Mesothelial cell of epicardium (in vitro differentiated cells): ENCODE measurements around the gene CCHCR1. TPM values are rescaled to one million over a fixed set of nuclear protein-coding genes. Genes with fewer than 3 reads are reported as not detected.

Experiments
- DNase-seq, 2 experiments: peaks; one replicate each; pipeline ENCODE4 v3.0.0; 2021; ENCODE audit warnings: low spot score in 2 of 2; ENCODE audit not compliant: unreplicated experiment in 2 of 2
- H3K27ac Mint-ChIP-seq: 2 replicates; pipeline ENCODE4 v1.8.0; 2021; ENCODE audit warnings: mixed read lengths
- H3K27me3 Mint-ChIP-seq: 2 replicates; pipeline ENCODE4 v1.8.0; 2021; ENCODE audit warnings: low read depth, mixed read lengths
- H3K36me3 Mint-ChIP-seq: 2 replicates; pipeline ENCODE4 v1.8.0; 2021; ENCODE audit warnings: mixed read lengths
- H3K4me1 Mint-ChIP-seq: 2 replicates; pipeline ENCODE4 v1.8.0; 2021; ENCODE audit warnings: mixed read lengths
- H3K4me3 Mint-ChIP-seq: 2 replicates; pipeline ENCODE4 v1.8.0; 2021; ENCODE audit warnings: mild to moderate bottlenecking, moderate library complexity, mixed read lengths
- H3K9me3 Mint-ChIP-seq: 2 replicates; pipeline ENCODE4 v1.8.0; 2021; ENCODE audit warnings: mixed read lengths
- total RNA-seq: library from RNA; stranded (reverse); gene quantifications from 3 replicates; pipeline ENCODE4 v1.2.1, GENCODE V29; 2021
- TF ChIP-seq, protein P1 (sequence below): fragments of 200-600 bp; sonication (generic); IDR thresholded peaks from one replicate; pipeline ENCODE4 v1.5.0; 2021; ENCODE audit warnings: antibody characterized with exemption; ENCODE audit not compliant: unreplicated experiment

The CCHCR1 gene
- total RNA-seq, 1 donor from 2014 or later = 36.6 TPM

DNA sequence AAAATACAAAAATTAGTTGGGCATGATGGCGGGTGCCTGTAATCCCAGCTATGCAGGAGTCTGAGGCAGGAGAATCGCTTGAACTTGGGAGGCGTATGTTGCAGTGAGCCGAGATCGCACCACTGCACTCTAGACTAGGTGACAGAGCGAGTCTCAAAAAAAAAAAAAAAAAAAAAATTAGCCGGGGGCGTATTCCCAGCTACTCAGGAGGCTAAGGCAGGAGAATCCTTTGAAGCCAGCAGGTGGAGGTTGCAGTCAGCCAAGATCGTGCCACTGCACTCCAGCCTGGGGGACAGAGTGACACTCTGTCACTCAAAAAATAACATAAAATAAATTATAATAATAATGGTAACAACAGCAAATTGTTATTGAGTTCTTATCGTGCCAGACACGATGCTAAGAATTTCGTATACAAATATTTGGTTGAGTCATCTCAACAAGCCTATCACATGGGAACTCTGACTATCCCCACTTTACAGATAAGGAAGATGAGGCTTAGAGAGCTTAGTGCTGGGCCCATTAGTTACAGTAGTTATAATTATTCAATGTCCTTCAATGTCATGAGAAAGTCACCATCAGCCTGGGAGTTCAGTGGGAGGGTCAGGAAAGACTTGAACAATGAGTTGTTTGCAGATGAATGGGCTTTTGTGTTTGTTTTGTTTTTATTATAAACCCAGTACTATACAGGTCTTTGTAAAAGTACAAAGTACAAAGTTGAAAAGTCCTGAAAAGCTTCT is 64.7 kb downstream of the CCHCR1 start:
- Mint-ChIP-seq H3K4me1 (peaks cover 8% of the 10 kb centered on the region), H3K9me3 (no peaks in the 10 kb centered on the region), H3K36me3 (no peaks in the 10 kb centered on the region), H3K4me3 (no peak overlapping the region), H3K27me3 (no peaks in the 10 kb centered on the region), H3K27ac (no peak overlapping the region)
- DNase-seq = no peak
- TF ChIP-seq, protein P1, sequence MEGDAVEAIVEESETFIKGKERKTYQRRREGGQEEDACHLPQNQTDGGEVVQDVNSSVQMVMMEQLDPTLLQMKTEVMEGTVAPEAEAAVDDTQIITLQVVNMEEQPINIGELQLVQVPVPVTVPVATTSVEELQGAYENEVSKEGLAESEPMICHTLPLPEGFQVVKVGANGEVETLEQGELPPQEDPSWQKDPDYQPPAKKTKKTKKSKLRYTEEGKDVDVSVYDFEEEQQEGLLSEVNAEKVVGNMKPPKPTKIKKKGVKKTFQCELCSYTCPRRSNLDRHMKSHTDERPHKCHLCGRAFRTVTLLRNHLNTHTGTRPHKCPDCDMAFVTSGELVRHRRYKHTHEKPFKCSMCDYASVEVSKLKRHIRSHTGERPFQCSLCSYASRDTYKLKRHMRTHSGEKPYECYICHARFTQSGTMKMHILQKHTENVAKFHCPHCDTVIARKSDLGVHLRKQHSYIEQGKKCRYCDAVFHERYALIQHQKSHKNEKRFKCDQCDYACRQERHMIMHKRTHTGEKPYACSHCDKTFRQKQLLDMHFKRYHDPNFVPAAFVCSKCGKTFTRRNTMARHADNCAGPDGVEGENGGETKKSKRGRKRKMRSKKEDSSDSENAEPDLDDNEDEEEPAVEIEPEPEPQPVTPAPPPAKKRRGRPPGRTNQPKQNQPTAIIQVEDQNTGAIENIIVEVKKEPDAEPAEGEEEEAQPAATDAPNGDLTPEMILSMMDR = no peak

Other genes with a start within 250 kb of the CCHCR1 start
- 62.1 to 65.4 TPM (median 62.2 TPM) in 3 replicates for gene GTF2H4, start 249.6 kb downstream of the CCHCR1 start, total RNA-seq
- gene VARS2, start 243.6 kb downstream of the CCHCR1 start, total RNA-seq = 62.1 to 70.6 TPM (median 67.4 TPM) in 3 replicates
- gene SFTA2, start 225.6 kb downstream of the CCHCR1 start, total RNA-seq = not detected in 3 replicates
- not detected in 3 replicates for gene MUCL3, start 216.8 kb downstream of the CCHCR1 start, total RNA-seq
- gene MUC21, start 174.1 kb downstream of the CCHCR1 start, total RNA-seq = not detected in 3 replicates
- gene MUC22, start 147.3 kb downstream of the CCHCR1 start, total RNA-seq = not detected in 3 replicates
- not detected in 3 replicates for gene C6orf15, start 45.2 kb downstream of the CCHCR1 start, total RNA-seq
- 0.29 to 1.1 TPM (median 0.72 TPM) in 3 replicates for gene PSORS1C1, start 43.0 kb downstream of the CCHCR1 start, total RNA-seq
- not detected in 3 replicates for gene CDSN, start 37.4 kb downstream of the CCHCR1 start, total RNA-seq
- not detected in 3 replicates for gene PSORS1C2, start 18.7 kb downstream of the CCHCR1 start, total RNA-seq
- 7.7 to 8.5 TPM (median 7.8 TPM) in 3 replicates for gene TCF19, start 787 bp upstream of the CCHCR1 start, total RNA-seq
- gene POU5F1, start 12.9 kb upstream of the CCHCR1 start, total RNA-seq = 0.24 to 0.47 TPM in 2 of 3 replicates, not detected in the other
- gene HLA-C, start 114.3 kb upstream of the CCHCR1 start, total RNA-seq = 121 to 132 TPM (median 125 TPM) in 3 replicates
- gene HLA-B, start 199.4 kb upstream of the CCHCR1 start, total RNA-seq = 43.9 to 47.7 TPM (median 46.6 TPM) in 3 replicates
- gene MICA, start 245.8 kb upstream of the CCHCR1 start, total RNA-seq = 14.1 to 16.1 TPM (median 15.5 TPM) in 3 replicates